Ovary (tissue), 3 donors: ENCODE measurements around the gene NSL1.

Experiments
- POLR2A ChIP-seq: fragments of 450-650 bp; IDR thresholded peaks from one replicate; pipeline ENCODE4 v1.6.1; 2017; ENCODE audit warnings: antibody characterized with exemption, mild to moderate bottlenecking, moderate library complexity
- TF ChIP-seq, protein P1 (sequence below), 3 donors: fragments of 450-650 bp in 2 of 3; fragments of 200-600 bp in 1 of 3; IDR thresholded peaks; one replicate each; pipeline versions ENCODE4 v1.5.1 to v1.8.0; 2016 to 2022; ENCODE audit warnings: antibody characterized with exemption in 3 of 3, mild to moderate bottlenecking in 1 of 3
- donor health status: DM: no; HTN: no; CAD: no.

DNA sequence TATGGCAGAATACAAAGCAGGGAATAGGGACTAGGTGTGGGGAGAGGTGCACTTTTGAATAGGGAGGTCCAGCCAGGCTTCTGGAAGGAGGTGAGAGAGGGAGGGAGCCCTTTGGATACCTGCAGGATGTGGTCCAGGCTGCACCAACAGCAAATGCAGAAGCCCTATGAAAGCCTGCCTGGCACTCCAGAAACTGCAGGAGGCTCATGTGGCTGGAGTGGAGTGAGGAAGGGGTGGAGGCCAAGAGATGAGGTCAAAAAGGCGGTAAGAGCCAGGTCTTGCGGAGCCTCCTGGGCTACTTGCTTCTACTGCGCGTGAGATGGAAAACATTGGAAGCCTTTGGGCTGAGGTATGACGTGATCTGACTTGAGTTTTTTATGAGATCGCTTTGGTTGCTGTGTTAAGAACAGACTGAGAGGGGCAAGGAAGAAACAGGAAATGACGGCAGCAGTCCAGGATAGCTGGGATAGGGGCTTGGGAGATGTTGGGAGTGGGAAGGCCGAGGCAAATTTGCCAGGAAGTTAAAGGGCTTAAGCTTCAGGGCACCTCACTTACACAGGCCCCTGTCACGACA, 87.5 kb downstream of the NSL1 start:
- TF ChIP-seq, protein P1, sequence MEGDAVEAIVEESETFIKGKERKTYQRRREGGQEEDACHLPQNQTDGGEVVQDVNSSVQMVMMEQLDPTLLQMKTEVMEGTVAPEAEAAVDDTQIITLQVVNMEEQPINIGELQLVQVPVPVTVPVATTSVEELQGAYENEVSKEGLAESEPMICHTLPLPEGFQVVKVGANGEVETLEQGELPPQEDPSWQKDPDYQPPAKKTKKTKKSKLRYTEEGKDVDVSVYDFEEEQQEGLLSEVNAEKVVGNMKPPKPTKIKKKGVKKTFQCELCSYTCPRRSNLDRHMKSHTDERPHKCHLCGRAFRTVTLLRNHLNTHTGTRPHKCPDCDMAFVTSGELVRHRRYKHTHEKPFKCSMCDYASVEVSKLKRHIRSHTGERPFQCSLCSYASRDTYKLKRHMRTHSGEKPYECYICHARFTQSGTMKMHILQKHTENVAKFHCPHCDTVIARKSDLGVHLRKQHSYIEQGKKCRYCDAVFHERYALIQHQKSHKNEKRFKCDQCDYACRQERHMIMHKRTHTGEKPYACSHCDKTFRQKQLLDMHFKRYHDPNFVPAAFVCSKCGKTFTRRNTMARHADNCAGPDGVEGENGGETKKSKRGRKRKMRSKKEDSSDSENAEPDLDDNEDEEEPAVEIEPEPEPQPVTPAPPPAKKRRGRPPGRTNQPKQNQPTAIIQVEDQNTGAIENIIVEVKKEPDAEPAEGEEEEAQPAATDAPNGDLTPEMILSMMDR (IDR thresholded peaks at IDR 0.05): no peak
- TF ChIP-seq POLR2A: no peak
